ENCODE measurements around the gene TPPP2.
"Not testable (repeated sequence)": the region's sequence is repeated elsewhere in the genome, so short reads cannot be mapped to it uniquely, and the experiment has no call there.

The TPPP2 gene

DNA sequence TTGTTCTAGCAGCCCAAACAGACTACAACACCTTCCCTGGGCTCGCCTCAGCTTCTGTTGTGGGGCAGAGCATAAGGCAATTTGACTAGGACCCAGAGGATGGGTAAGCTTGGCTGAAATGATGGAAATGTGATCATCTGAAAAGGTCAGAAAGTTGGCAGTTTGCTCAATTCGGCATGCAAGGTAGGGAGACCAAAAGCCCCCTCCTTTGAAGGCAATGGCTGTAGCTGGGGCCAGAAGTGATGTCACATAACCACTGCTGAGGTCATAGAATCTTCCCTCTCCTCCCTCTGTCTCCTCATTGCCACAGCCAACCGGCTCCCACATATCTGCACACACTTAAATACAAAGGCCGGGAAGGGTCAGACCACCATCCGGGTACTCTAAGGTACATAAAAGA lies at the start of gene TPPP2:
Gene TPPP2, plus strand, starts transcription at position 301 of the 400 bp plus-strand sequence. CDS start 365 bp downstream, outside the sequence.
- Histone ChIP-seq H3K9ac (no peak within 1 kb of the TSS), H3K27me3 (no peaks in the 10 kb centered on the region), H3K4me2 (no peak within 1 kb of the TSS), H3K4me1 (peaks cover 13% of the 10 kb centered on the region), H3K27ac (no peak within 1 kb of the TSS), H3K9me3 (no peaks in the 10 kb centered on the region), H3K4me3 (no peak within 1 kb of the TSS), H4K20me1 (no peaks in the 10 kb centered on the region), H3K36me3 (no peaks in the 10 kb centered on the region)
- no peak for TF ChIP-seq Cebpa-rat (IDR thresholded peaks at IDR 0.05)

DNA sequence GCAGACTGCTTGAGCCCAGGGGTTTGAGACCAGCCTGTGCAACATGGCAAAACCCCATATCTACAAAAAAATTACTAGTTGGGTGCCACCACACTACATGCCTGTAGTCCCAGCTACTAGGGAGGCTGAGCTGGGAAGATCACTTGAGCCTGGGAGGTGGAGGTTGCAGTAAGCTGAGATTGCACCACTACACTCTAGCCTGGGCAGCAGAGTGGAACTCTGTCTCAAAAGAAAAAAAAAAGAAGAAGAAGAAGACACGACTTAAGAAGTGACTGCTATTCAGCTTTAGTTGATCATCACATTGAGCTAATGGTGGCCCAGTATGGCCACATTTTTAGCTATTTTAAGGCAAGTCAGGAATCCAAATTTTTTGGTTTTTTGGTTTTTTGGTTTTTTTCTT lies 49.1 kb upstream of the TPPP2 start:
- no peak for TF ChIP-seq Cebpa-rat (IDR thresholded peaks at IDR 0.05)
- H3K4me1 ChIP-seq: no peaks in the 10 kb centered on the region
- H3K4me2 ChIP-seq: no peak overlapping the region
- H3K27ac ChIP-seq: no peak overlapping the region
- no peak overlapping the region for H3K9ac ChIP-seq
- H3K9me3 ChIP-seq: no peaks in the 10 kb centered on the region
- H3K4me3 ChIP-seq: no peak overlapping the region
- no peaks in the 10 kb centered on the region for H3K36me3 ChIP-seq
- H4K20me1 ChIP-seq: no peaks in the 10 kb centered on the region
- no peaks in the 10 kb centered on the region for H3K27me3 ChIP-seq

DNA sequence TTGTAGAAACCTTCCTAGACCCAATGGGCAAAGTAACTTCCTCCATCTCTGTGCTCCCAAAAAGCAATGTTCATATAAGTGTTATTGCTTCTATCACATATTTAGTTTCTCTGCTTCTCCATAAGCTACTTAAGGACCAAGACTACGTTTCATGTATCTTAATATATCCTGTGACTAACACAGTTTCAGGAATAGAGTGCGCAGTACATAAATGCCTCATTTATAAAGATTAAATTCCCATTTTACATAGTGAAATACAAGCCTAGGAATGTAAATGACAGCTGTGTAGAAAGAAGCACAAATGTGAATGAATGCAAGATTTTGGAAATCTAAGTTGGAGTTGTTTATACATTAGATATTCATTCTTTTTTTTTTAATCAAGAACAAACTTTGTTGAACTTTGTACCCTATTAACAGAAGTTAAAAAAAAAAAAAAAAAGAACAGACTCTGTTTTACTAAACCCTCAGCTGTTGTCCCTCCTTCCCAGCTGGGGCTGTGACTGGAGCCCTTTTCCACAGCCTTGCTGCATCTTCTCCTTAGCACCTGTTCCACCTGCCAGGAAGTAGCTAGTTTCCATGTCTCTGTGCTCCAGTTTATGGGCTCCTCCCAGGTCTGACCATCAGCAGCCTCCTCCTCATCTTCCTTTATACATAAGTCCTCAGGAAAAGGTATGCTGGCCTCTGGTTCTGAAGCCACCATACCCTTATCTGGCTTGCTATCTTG lies 47.2 kb upstream of the TPPP2 start:
- Histone ChIP-seq H3K27me3 (no peaks in the 10 kb centered on the region), H3K4me2 (no peak overlapping the region), H3K36me3 (no peaks in the 10 kb centered on the region), H3K9ac (no peak overlapping the region), H3K4me3 (no peak overlapping the region), H3K27ac (no peak overlapping the region), H4K20me1 (no peaks in the 10 kb centered on the region), H3K9me3 (no peaks in the 10 kb centered on the region), H3K4me1 (no peaks in the 10 kb centered on the region)
- no peak for TF ChIP-seq Cebpa-rat (IDR thresholded peaks at IDR 0.05)

DNA sequence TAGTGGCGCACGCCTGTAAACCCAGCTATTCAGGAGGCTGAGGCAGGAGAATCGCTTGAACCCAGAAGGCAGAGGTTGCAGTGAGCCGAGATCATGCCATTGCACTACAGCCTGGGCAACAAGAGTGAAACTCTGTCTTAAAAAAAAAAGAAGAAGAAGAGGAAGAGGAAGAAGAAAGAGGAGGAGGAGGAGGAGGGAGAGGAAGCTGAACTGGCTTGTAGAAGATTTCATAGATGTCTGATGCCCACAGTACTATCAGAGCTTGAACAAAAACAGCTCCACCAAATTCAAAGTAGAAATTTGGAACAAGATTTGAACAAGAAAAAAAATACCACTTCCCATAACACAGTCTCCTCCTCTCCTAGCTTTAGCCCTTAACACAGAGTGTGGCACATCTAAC lies 44.4 kb upstream of the TPPP2 start:
- not testable (repeated sequence) for H3K9me3 ChIP-seq, H3K9ac ChIP-seq, H3K4me3 ChIP-seq, H3K4me2 ChIP-seq, H3K27ac ChIP-seq, H4K20me1 ChIP-seq, H3K36me3 ChIP-seq, H3K27me3 ChIP-seq
- H3K4me1 ChIP-seq: peaks cover 11% of the 10 kb centered on the region

DNA sequence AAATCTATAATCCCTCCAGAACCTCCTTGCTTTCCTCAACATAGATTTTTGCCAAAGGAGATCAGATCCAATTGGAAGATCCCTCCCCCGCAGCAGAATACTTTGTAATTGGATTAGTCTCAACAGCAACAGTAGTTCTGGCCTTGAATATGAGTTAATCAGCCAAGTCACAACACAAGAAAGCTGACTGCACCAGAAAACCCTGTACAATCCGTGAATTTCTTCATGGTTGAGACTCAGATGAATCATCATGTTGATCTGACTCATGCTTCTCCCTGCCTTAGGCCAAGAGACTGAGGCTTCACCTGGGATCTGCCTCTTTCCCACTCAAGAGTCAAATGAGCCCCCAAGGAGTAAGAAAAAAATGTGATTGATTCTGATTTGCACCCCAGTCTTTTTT lies 43.2 kb upstream of the TPPP2 start:
- H3K36me3 ChIP-seq: peaks cover 6% of the 10 kb centered on the region
- no peak overlapping the region for H3K9ac ChIP-seq
- H3K9me3 ChIP-seq: no peaks in the 10 kb centered on the region
- no peak overlapping the region for H3K4me2 ChIP-seq
- H3K4me1 ChIP-seq: peaks cover 23% of the 10 kb centered on the region
- TF ChIP-seq Cebpa-rat (IDR thresholded peaks at IDR 0.05): no peak
- no peak overlapping the region for H3K4me3 ChIP-seq
- no peaks in the 10 kb centered on the region for H3K27me3 ChIP-seq
- no peak overlapping the region for H3K27ac ChIP-seq
- no peaks in the 10 kb centered on the region for H4K20me1 ChIP-seq

DNA sequence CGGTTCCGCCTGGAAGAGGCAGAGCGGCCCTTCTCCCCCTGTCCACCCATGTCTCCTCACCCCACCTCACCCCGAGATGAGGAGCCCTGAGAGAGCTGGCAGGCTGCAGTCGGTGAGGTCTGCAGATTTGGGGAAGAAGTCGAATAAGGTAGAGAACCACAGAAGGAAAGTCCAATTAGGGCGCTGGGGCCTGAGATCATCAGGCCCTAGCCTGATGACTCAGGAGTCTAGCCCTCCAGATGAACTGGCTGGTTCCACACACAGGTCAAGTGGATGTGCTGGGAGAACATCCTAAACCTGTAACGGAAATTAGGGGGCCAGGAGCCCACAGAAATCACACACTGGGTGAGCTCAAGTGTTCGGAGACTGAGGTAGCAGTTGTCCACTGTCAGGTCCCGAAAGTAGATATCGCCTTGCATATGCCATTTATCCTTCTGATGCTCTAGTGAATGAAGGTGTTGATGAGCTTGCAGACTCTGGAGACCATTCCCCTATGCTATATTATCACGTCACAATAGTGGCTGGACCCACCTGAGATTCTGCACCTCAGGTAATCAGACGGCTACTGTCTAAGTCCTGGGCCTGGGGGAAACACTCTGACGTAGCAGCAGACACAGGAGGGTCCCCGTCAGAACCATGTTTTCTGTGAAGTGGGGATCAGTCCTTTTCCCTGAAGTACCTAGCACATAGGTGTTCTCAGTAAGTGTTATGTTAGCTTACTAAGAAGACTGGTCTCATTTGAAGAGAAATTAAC lies 41.1 kb upstream of the TPPP2 start:
- H3K9me3 ChIP-seq: no peaks in the 10 kb centered on the region
- peaks cover 27% of the 10 kb centered on the region for H3K4me1 ChIP-seq
- peak overlapping the region; percentile 52; the same call in 1 of the 2 replicates for H3K9ac ChIP-seq

DNA sequence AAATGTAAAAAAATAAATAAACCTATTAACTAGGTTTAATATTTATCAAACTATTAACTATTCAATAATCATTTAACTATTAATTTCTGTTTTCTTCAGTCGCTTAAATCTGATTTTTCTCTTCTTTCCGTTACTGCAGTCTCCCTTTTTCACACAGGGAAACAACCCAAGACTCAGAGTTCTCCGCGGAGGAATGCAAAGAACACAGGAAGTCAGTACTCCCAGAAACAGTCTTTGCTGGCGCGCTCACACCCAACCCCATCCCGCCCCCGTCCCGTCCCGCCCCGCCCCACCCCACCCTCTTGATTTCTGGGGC lies 40.6 kb upstream of the TPPP2 start:
- H3K9me3 ChIP-seq: no peaks in the 10 kb centered on the region
- no peaks in the 10 kb centered on the region for H3K27me3 ChIP-seq
- H3K4me3 ChIP-seq: peak overlapping the region; percentile 86
- H4K20me1 ChIP-seq: no peaks in the 10 kb centered on the region
- peaks cover 27% of the 10 kb centered on the region for H3K4me1 ChIP-seq
- peak overlapping the region; percentile 81 for H3K4me2 ChIP-seq
- no peak for TF ChIP-seq Cebpa-rat (IDR thresholded peaks at IDR 0.05)
- peak overlapping the region; percentile 52; the same call in 1 of the 2 replicates for H3K9ac ChIP-seq
- peak overlapping the region; percentile 58; the same call in 1 of the 2 replicates for H3K27ac ChIP-seq
- H3K36me3 ChIP-seq: peaks cover 32% of the 10 kb centered on the region

More for the DNA sequence above, 41.1 kb upstream of the TPPP2 start:
- Histone ChIP-seq H3K36me3 (peaks cover 27% of the 10 kb centered on the region), H4K20me1 (no peaks in the 10 kb centered on the region), H3K4me3 (peak overlapping the region; percentile 86), H3K4me2 (peak overlapping the region; percentile 81), H3K27me3 (no peaks in the 10 kb centered on the region), H3K27ac (peak overlapping the region; percentile 58; the same call in 1 of the 2 replicates)
- no peak for TF ChIP-seq Cebpa-rat (IDR thresholded peaks at IDR 0.05)

DNA sequence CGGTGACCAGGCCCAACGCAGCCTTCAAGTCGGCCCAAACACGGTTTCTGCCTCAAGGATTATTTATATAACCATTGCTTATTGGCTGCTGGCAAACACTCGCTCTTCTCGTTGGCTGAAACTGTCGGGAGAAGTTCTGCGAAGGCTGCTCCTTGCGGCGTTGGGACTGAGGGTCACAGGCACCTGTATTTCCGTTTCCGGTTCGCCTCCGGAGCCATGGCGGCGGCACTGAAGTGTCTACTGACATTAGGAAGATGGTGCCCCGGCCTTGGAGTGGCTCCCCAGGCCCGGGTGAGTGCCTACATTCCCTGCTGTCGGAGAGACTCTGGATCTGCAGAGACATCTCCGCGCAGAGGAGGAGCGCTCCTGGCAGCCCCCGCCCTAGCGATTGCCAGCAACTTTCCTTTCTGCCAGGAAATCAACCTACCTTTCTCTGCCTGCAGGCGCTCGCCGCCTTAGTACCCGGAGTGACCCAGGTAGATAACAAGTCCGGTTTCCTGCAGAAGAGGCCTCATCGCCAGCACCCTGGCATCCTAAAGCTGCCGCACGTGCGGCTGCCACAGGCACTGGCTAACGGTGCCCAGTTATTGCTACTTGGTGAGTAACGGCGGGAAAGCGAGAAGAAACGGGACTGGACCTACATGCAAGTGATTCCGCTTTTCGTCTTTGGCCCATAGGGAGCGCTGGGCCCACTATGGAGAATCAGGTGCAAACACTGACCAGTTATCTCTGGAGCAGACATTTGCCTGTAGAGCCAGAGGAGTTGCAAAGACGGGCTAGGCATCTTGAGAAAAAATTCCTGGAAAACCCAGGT lies 40.0 kb upstream of the TPPP2 start, which contains the start of gene METTL17:
Gene METTL17, plus strand, starts transcription at position 194 of the 814 bp plus-strand sequence. Its CDS starts 23 bp downstream, at position 217.
- Histone ChIP-seq H3K27me3 (no peaks in the 10 kb centered on the region), H3K9ac (peak within 1 kb of the TSS; percentile 83), H3K36me3 (peaks cover 38% of the 10 kb centered on the region), H3K4me3 (peak within 1 kb of the TSS; percentile 86), H3K4me1 (peaks cover 27% of the 10 kb centered on the region), H4K20me1 (no peaks in the 10 kb centered on the region), H3K4me2 (peak within 1 kb of the TSS; percentile 81), H3K9me3 (no peaks in the 10 kb centered on the region), H3K27ac (peak within 1 kb of the TSS; percentile 75)
- no peak for TF ChIP-seq Cebpa-rat (IDR thresholded peaks at IDR 0.05)

DNA sequence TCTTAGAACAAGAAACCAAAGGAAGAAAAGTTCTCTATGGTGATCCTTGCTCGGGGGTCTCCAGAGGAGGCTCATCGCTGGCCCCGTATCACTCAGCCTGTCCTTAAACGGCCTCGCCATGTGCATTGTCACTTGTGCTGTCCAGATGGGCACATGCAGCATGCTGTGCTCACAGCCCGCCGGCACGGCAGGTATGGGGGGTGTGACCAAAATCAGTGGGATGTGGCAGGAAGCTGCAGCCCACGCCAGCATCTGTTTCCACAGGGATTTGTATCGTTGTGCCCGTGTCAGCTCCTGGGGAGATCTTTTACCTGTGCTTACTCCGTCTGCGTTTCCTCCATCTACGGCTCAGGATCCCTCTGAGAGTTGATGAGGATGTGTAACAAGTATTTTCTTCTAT lies 33.5 kb upstream of the TPPP2 start:
- no peak overlapping the region for H3K27ac ChIP-seq
- no peaks in the 10 kb centered on the region for H3K9me3 ChIP-seq
- H4K20me1 ChIP-seq: no peaks in the 10 kb centered on the region
- no peak overlapping the region for H3K4me2 ChIP-seq
- no peaks in the 10 kb centered on the region for H3K27me3 ChIP-seq
- no peak overlapping the region for H3K4me3 ChIP-seq
- no peak for TF ChIP-seq Cebpa-rat (IDR thresholded peaks at IDR 0.05)
- peaks cover 62% of the 10 kb centered on the region for H3K36me3 ChIP-seq
- peaks cover 7% of the 10 kb centered on the region for H3K4me1 ChIP-seq
- no peak overlapping the region for H3K9ac ChIP-seq
